HL-60/S4 treated with retinoic acid at 250 ng/mL for 4 days and 3 days (cell line): ENCODE measurements around the gene HECTD2.
"Not testable (repeated sequence)": the region's sequence is repeated elsewhere in the genome, so short reads cannot be mapped to it uniquely, and the experiment has no call there.

ENCODE experiments used
- in situ Hi-C: fragments of 300-500 bp; cut with MboI; formaldehyde crosslinking; loops from 2 replicates; pipeline ENCODE4 v1.7.0; 2022; ENCODE audit warnings: low sequenced_read_pairs

Gene HECTD2

DNA sequence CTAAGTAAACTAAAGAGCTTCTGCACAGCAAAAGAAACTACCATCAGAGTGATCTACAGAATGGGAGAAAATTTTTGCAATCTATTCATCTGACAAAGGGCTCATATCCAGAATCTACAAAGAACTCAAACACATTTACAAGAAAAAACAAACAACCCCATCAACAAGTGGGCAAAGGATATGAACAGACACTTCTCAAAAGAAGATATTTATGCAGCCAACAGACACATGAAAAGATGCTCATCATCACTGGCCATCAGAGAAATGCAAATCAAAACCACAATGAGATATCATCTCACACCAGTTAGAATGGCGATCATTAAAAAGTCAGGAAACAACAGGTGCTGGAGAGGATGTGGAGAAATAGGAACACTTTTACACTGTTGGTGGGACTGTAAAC lies 124.6 kb downstream of the HECTD2 start:
- in situ Hi-C loops, result not testable (repeated sequence)

- in situ Hi-C loops, result no loop called here
These were observed 126.0 kb downstream of the HECTD2 start for GRCh38 chr10:91536111-91536510.

- in situ Hi-C loops, result no loop called here
These were observed 126.6 kb downstream of the HECTD2 start for GRCh38 chr10:91536733-91537132.

DNA sequence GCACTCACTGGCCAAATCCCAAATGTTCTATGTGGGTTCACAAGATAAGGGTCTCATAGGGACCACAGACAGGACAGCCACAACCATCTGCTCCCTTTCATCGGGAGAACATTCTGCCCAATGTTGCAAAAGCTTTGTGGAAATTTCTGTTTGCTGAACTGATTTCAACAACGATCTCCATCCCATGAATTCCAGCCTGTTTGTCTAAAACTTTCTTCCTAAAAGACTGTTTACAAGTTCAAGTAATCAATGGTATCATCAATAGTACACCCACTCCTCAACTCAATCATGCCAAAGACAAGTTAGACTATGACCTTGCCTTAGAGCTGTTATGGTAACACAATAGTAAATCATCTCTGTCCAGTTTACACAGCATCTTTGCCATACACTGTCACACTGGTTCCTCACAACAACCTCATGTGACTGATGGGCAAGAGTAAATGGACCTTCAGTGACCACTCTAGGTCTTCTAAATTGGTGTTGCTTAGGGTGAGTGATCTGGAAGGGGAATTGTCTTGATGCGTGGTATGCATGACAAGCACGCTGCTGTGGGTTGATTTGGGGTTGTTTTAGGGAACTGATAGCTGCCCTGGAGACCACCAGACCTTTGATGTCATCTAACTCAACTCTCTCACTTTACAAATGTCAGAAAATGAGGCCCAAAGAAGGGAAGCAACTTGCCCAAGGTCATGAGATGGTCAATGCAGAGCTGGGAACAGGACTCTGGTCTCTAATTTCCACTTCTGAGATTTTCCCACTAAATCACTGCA lies 127.7 kb downstream of the HECTD2 start:
- in situ Hi-C loops, result no loop called here

DNA sequence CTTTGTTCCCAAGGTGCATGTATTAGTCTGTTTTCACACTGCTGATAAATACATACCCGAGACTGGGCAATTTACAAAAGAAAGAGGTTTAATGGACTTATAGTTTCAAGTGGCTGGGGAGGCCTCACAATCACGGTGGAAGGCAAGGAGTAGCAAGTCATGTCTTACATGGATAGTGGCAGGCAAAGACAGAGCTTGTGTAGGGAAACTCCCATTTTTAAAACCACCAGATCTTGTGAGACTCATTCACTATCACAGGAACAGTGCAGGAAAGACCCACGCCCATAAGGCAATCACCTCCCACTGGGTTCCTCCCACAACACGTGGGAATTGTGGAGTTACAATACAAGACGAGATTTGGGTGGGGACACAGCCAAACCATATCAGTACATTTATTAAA lies 129.8 kb downstream of the HECTD2 start:
- in situ Hi-C loops, result no loop called here

DNA sequence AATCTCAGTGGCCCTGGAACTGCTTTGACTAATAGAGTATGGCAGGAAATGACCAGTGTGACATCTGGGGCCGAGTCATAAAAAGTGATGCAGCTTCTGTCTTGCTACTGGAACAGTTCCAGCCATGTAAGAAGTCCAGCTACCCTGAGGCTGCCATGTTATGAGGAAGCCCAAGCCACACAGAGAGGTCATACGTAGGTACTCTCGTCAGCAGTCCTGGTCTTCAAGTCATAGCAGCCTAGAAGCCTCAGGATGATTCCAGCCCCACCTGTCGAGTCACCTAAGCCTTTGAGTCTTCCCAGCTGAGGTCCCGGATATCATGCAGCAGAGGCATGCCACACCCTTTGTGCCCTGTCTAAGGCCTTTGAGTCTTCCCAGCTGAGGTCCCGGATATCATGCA lies 130.6 kb downstream of the HECTD2 start:
- in situ Hi-C loops, result no loop called here

DNA sequence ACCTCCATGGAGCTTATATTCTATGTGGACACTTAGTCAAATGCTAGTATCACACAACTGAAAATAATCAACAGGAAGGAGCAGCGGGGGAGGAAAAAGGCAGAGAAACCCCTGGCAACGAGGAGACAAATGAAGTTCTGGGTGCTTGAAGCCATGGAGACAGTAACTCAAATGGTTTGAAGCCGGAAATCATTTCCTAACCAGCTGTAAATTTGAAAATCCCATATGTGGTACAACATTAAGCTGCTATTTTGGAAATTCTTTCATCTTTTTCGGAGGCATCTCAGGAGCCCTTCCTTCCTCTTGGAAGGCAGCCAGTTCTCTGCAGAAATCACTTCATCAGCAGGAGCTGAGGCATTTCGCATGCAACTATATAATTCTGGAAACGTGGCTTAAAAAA lies 131.3 kb downstream of the HECTD2 start:
- in situ Hi-C loops, result no loop called here

- in situ Hi-C loops, result no loop called here
These were observed 135.2 kb downstream of the HECTD2 start for GRCh38 chr10:91545384-91545783.

DNA sequence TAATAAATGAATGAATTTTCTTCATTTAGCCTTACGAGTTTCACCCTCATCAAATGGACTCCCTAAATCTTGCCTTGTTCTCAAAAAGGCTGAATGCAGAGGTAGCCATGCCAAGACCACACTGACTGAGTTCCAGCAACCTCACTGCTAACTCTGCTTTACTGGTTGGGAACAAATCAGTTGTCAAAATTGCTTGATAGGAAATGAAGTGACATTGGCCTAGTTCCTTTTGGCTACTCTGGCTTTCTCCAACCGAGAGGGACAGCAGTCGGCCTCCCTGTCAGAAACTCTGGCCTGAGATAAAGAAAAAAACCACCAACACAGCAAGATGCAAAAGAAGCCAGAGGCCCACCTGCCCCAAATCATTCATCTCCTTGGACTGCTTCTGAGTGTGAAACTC lies 135.7 kb downstream of the HECTD2 start:
- in situ Hi-C loops, result no loop called here

- in situ Hi-C loops, result no loop called here
These were observed 139.1 kb downstream of the HECTD2 start for GRCh38 chr10:91549262-91549661.

DNA sequence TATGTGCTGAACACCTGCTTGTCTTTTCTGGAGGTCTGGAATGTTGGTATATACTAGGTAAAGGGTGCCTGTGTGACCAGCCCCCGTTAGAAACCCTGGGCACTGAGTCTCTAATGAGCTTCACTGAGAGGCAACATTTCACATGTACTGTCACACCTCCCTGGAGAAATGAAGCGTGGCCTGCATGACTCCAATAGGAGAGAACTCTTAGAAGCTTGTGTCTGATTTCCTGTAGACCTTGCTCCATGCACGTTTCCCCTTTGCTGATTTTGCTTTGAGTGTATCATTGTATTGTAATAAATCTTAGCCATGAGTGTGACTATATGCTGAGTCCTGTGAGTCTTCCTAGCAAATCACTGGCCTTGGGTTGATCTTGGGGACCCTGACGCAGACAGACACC lies 139.9 kb downstream of the HECTD2 start:
- in situ Hi-C loops, result no loop called here

DNA sequence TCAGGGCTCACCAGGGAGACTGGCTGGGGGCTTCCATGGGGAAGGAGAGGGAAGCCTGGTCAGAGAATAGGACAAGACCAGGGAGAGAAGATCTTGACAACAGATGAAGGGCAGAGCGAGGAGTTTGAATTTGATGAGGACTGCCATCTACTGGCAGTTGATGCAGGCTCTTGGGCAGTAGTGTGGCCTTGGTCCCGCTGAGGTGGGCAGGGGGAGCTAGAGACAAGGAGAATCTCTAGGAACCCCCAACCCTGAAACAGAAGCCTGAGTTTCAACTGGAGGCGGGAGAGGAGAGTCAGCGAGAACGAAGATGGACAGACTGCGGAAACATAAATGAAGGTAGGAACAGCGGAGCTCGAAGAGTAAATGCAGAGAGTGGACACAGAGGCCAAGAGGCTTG lies 141.7 kb downstream of the HECTD2 start:
- in situ Hi-C loops, result no loop called here

GRCh38 chr10:91552274-91553095 lies 142.3 kb downstream of the HECTD2 start:
- in situ Hi-C loops, result no loop called here

GRCh38 chr10:91555455-91555854 lies 145.3 kb downstream of the HECTD2 start:
- in situ Hi-C loops, result no loop called here

DNA sequence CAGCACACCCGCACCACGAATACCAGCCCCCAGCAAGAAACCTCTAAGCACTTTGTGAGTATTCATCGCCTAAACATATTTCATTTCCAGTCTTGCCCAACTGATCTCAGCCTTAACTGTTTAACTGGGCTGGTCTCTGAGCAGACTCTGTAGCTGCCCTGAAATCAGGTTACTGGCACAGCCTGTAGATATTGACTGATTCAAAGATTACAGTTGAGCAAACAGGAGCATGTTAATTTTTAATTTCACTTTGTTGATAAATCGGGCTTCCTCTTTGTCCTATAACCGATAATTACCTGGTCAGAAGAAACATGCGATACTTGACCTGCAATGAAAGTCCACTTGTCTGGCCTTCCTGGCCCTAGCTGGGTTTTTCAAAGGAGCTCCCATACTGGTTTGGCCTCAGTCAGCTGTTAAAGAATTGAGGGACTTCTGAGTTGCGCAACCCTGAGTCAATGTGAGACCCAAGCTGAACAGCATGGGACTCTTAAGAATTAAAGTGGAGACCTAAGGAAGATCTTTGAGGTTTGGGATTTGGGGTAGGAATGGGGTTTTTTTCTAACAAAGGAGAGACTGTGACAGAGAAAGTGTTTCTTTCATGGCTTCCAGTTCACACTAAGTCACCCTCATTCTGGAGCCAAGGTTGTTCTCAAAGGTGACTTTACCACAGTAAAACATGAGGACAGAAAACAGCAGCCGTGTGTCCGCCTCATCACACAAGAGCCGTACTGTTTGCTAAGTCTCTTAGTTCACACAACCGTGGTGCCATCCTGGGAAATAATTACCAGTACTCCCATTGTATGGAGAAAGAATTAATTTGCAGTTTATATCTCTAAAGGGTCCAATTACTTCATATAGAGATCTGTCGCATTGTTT lies 146.8 kb downstream of the HECTD2 start:
- in situ Hi-C loops, result no loop called here

- in situ Hi-C loops, result no loop called here
These were observed 147.5 kb downstream of the HECTD2 start for GRCh38 chr10:91557651-91558111.

- in situ Hi-C loops, result no loop called here
These were observed 148.3 kb downstream of the HECTD2 start for GRCh38 chr10:91558473-91558872.

DNA sequence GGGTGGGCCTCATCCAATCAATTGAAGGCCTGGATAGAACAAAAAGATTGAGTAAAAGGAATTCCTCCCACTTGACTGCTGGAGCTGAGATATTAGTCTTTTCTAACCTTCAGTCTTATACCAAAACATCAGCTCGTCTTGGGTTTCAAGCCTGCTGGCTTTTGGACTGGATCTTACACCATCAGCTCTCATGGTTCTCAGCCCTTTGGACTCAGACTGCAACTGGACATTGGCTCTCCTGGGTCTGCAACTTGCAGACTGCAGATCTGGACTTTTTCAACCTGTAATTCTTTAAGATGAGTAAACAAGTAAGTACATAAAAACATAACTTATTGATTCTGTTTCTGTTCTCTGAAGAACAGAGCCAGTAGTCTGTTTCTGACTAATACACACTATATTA lies 149.0 kb downstream of the HECTD2 start:
- in situ Hi-C loops, result no loop called here

GRCh38 chr10:91559750-91560149 lies 149.6 kb downstream of the HECTD2 start:
- in situ Hi-C loops, result no loop called here

DNA sequence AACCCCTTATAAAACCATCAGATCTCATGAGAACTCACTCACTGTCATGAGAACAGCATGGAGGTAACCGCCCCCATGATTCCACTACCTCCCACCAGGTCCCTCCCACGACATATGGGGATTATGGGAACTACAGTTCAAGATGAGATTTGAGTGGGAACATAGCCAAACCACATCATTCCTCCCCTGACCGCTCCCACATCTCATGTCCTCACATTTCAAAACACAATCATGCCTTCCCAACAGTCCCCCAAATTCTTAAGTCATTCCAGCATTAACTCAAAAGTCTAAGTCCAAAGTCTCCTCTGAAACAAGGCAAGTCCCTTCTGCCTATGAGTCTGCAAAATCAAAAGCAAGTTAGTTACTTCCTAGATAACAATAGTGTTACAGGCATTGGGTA lies 150.7 kb downstream of the HECTD2 start:
- in situ Hi-C loops, result not testable (repeated sequence)
